Measurements from ENCODE around the gene APOBEC3F. TPM values are rescaled to one million over a fixed set of nuclear protein-coding genes. Genes with fewer than 3 reads are reported as not detected.
"Not testable (repeated sequence)": the region's sequence is repeated elsewhere in the genome, so short reads cannot be mapped to it uniquely, and the experiment has no call there.

Gene APOBEC3F
- total RNA-seq, 4 donors from 2014 or later = 2.5 to 6.0 (median 5.0) TPM

- DNase-seq = no peak
- Histone ChIP-seq H3K9me3 (no peaks in the 10 kb centered on the region), H3K4me1 (peaks cover 0 to 7% of the 10 kb centered on the region in 2 donors), H3K36me3 (no peaks in the 10 kb centered on the region), H3K27me3 (no peaks in the 10 kb centered on the region), H3K4me3 (replicated peaks in 1 of 3) (no peak overlapping the region), H3K27ac (no peak overlapping the region)
- WGBS, 2 donors = 95 to 98% methylated on average over 5 of the region's 5 CpGs
- intact Hi-C loops (cut with DNase I) = loop anchor here (10.0 kb wide), 1 partner anchor 308 kb away; the partner anchor contains the start of gene RPL3
- no peak for TF ChIP-seq POLR2A (IDR thresholded peaks at IDR 0.05)
- TF ChIP-seq, protein P1, sequence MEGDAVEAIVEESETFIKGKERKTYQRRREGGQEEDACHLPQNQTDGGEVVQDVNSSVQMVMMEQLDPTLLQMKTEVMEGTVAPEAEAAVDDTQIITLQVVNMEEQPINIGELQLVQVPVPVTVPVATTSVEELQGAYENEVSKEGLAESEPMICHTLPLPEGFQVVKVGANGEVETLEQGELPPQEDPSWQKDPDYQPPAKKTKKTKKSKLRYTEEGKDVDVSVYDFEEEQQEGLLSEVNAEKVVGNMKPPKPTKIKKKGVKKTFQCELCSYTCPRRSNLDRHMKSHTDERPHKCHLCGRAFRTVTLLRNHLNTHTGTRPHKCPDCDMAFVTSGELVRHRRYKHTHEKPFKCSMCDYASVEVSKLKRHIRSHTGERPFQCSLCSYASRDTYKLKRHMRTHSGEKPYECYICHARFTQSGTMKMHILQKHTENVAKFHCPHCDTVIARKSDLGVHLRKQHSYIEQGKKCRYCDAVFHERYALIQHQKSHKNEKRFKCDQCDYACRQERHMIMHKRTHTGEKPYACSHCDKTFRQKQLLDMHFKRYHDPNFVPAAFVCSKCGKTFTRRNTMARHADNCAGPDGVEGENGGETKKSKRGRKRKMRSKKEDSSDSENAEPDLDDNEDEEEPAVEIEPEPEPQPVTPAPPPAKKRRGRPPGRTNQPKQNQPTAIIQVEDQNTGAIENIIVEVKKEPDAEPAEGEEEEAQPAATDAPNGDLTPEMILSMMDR (IDR thresholded peaks at IDR 0.05) = no peak
Observed at GRCh38 chr22:39007177-39007576, 33.5 kb upstream of the APOBEC3F start.

- H3K9me3 ChIP-seq; H3K4me3 ChIP-seq (replicated peaks in 1 of 3); H3K4me1 ChIP-seq; H3K27ac ChIP-seq; H3K27me3 ChIP-seq; DNase-seq; H3K36me3 ChIP-seq: not testable (repeated sequence)
- WGBS, 2 donors = 88 to 91% methylated on average over 8 of the region's 8 CpGs
- intact Hi-C loops (cut with DNase I) = loop anchor here (10.0 kb wide), 1 partner anchor 306 kb away; the partner anchor contains the start of gene RPL3
Observed at GRCh38 chr22:39008271-39008850, 32.3 kb upstream of the APOBEC3F start.

DNA sequence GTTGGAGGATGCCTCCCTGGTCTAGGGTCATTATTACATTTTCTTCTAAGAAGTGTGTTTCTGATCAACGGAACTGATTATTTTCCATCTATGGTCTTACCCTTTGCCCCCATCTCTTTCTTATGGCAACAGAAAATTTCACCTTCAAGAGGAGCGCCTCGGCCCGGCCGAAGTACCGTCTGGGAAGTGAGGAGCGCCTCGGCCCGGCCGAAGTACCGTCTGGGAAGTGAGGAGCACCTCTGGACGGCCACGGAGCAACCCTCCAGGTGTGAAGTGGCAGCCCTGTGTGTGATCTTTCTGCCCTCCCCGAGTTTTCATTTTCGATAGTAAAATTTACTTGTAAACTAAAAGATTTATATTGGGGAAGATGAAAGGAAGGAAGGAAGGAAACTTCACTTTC, 29.7 kb upstream of the APOBEC3F start:
- no peak for TF ChIP-seq POLR2A (IDR thresholded peaks at IDR 0.05)
- TF ChIP-seq, protein P1 (IDR thresholded peaks at IDR 0.05) = no peak
- no peak for DNase-seq
- Histone ChIP-seq H3K4me3 (replicated peaks in 1 of 3) (no peak overlapping the region), H3K36me3 (no peaks in the 10 kb centered on the region), H3K27ac (no peak overlapping the region), H3K4me1 (peaks cover 8 to 22% of the 10 kb centered on the region in 2 donors), H3K27me3 (no peaks in the 10 kb centered on the region), H3K9me3 (no peaks in the 10 kb centered on the region)
- intact Hi-C loops (cut with DNase I) = no loop called here
- 69 to 76% methylated on average over 15 of the region's 15 CpGs for WGBS, 2 donors

DNA sequence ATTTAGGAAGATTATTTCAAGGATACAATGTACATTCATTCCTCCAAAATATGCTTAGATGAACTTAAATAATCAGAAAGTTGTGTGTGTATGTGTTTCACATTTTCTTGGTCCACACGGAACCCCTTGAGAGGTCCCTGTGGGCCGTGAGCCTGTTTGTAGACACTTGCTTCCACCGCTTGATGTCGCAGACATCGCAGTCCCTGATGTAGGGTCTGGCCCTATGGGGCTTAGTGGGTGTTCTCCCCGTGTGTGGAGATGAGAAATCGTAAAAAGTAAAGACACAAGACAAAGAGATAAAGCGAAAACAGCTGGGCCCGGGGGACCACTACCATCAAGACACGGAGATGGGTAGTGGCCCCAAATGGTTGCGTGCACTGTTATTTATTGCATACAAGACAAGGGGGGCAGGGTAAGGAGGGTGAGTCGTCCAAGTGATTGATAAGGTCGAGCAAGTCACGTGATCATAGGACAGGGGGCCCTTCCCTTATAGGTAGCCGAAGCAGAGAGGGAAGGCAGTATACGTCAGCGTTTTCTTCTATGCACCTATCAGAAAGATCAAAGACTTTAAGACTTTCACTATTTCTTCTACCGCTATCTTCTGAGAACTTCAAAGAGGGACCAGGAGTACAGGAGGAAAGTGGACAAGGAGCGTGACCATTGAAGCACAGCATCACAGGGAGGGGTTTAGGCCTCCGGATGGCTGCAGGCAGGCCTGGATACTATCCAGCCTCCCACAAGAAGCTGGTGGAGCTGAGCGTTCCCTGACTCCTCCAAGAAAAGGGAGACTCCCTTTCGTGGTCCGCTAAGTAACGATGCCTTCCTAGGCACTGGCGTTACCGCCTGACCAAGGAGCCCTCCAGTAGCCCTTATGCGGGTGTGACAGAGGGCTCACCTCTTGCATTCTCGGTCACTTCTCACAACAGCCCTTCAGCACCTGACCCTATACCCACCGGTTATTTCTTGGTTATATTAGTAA, 27.8 kb upstream of the APOBEC3F start:
- WGBS, 2 donors = 68 to 73% methylated on average over 28 to 29 of the region's 29 CpGs
- intact Hi-C loops (cut with DNase I) = no loop called here

DNA sequence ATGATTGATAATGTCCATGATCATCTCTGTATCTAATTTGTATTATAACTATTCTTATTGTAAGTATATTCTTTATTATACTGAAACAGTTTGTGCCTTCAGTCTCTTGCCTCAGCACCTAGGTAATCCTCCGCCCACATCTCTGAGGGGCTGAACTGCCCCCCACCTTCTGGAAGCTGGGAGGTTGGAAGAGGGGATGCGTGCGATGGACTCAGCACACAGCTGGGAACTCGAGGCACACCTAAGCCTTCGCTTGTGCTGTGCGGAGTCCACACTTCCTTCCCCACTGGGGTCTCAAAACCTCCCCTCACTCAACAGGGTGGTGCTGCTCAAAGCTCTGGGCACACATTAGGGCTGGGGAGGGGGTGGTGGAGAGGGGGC, 27.1 kb upstream of the APOBEC3F start:
- intact Hi-C loops (cut with DNase I); H3K36me3 ChIP-seq; DNase-seq; H3K9me3 ChIP-seq; H3K27me3 ChIP-seq: not testable (repeated sequence)
- H3K4me3 ChIP-seq (replicated peaks in 1 of 3) = peak overlapping the region in 1 of 3 donors; percentile 36
- 78 to 86% methylated on average over 6 of the region's 6 CpGs for WGBS, 2 donors
- peaks cover 8 to 22% of the 10 kb centered on the region in 2 donors for H3K4me1 ChIP-seq
- peak overlapping the region; percentile 41 to 80 (median 78) for H3K27ac ChIP-seq

More for the DNA sequence above, 27.8 kb upstream of the APOBEC3F start:
- no peaks in the 10 kb centered on the region for H3K36me3 ChIP-seq
- peak; percentile 61 to 64 for DNase-seq
- no peak for TF ChIP-seq POLR2A (IDR thresholded peaks at IDR 0.05)
- TF ChIP-seq, protein P1 (IDR thresholded peaks at IDR 0.05) = no peak
- H3K27ac ChIP-seq = no peak overlapping the region
- no peak overlapping the region for H3K4me3 ChIP-seq (replicated peaks in 1 of 3)
- peaks cover 8 to 22% of the 10 kb centered on the region in 2 donors for H3K4me1 ChIP-seq
- no peaks in the 10 kb centered on the region for H3K9me3 ChIP-seq
- no peaks in the 10 kb centered on the region for H3K27me3 ChIP-seq

Data from thyroid gland (tissue), 4 donors.